Bronchial epithelial cell (primary cell): ENCODE measurements around the gene DCC. TPM values are rescaled to one million over a fixed set of nuclear protein-coding genes. Genes with fewer than 3 reads are reported as not detected.

ENCODE experiments used
- DNase-seq: peaks from one replicate; pipeline ENCODE4 v3.0.0-alpha.2; 2010; ENCODE audit warnings: low read depth
- FAIRE-seq: peaks from 2 replicates; lab custom pipeline; 2011; peaks lifted over from hg19 to GRCh38; lab: Jason Lieb, UNC
- H3K27me3 ChIP-seq: 2 replicates; pipeline ENCODE4 v1.5.1; 2011; ENCODE audit warnings: low read length; ENCODE audit not compliant: control insufficient read depth, insufficient read depth
- H3K36me3 ChIP-seq: 2 replicates; pipeline ENCODE4 v1.5.1; 2011; ENCODE audit warnings: low read length; ENCODE audit not compliant: control insufficient read depth, insufficient read depth
- H3K4me3 ChIP-seq: 2 replicates; pipeline ENCODE4 v1.5.1; 2011; ENCODE audit warnings: mild to moderate bottlenecking, low read depth, low read length, control low read depth
- total RNA-seq: library from RNA; depleted of rRNA; stranded (reverse); fragments of >200 nt; gene quantifications from 2 replicates; pipeline ENCODE4 v1.2.1, GENCODE V29; 2014
- TF ChIP-seq, protein P1 (sequence below): IDR thresholded peaks from 2 replicates; pipeline ENCODE4 v1.5.1; 2011; ENCODE audit warnings: mild to moderate bottlenecking, moderate library complexity, low read length, control low read depth, inconsistent platforms; ENCODE audit not compliant: insufficient read depth, severe bottlenecking

Gene DCC
- total RNA-seq, 1 donor from 2014 or later = not detected

DNA sequence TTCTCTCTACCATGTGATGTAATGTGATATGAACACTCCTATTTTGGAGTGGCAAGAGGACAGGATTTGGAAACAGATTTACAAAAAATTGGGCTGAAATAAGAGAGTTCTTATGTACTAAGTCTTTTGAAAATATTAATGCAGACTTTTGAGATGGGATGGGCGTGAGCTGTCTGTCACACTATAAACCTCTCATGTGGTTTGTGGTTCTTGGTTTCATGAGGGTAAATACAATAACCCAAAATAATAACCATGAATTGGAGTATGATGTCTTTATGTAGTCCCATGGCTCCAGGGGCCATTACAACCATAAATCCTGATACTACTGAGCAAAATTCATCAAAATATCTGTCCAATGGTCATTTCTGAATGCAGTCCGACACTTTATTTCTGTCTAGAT lies 1216.5 kb downstream of the DCC start:
- Histone ChIP-seq H3K36me3 (no peaks in the 10 kb centered on the region), H3K27me3 (no peaks in the 10 kb centered on the region), H3K4me3 (no peak overlapping the region)
- DNase-seq (no peak), FAIRE-seq (no peak)
- TF ChIP-seq, protein P1, sequence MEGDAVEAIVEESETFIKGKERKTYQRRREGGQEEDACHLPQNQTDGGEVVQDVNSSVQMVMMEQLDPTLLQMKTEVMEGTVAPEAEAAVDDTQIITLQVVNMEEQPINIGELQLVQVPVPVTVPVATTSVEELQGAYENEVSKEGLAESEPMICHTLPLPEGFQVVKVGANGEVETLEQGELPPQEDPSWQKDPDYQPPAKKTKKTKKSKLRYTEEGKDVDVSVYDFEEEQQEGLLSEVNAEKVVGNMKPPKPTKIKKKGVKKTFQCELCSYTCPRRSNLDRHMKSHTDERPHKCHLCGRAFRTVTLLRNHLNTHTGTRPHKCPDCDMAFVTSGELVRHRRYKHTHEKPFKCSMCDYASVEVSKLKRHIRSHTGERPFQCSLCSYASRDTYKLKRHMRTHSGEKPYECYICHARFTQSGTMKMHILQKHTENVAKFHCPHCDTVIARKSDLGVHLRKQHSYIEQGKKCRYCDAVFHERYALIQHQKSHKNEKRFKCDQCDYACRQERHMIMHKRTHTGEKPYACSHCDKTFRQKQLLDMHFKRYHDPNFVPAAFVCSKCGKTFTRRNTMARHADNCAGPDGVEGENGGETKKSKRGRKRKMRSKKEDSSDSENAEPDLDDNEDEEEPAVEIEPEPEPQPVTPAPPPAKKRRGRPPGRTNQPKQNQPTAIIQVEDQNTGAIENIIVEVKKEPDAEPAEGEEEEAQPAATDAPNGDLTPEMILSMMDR = no peak

DNA sequence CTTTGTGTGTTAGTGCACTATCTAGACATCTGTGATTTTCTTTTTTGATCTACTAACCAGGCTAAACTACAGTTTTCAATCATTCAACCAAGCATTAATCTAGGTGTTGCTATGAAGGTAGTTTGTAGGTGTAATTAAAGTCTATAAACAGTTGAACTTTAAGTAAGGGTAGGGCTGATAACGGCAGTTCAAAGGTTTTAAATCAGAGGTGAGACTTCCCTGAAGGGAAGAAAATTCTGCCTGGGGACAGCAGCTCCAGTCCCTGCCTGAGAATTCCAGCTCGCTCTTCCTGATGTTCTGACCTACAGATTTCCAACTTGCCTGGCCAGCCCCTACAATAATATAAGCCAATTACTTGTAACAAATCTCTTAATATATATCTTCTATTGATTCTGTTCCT lies 1220.5 kb downstream of the DCC start:
- H3K4me3 ChIP-seq = no peak overlapping the region
- no peak for DNase-seq
- no peaks in the 10 kb centered on the region for H3K36me3 ChIP-seq
- H3K27me3 ChIP-seq = no peaks in the 10 kb centered on the region
- TF ChIP-seq, protein P1 = no peak
- FAIRE-seq = no peak

DNA sequence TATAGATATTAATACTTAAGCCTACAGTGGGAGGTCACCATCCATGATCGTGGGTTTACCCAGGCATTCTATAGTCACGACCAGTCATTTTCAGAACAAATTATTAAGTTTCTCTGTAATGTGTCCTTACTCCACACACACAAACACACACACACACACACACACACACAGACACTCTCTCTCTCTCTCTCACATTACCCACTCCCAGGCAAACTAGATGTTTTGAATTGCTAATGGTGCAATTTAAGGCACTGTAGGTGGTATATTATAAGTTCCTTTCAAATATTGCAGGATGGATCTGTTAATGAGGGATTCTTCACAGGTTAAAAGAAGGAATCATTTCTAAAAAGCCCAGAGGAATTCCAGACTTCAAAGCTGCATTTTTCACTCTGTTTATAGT lies 1226.6 kb downstream of the DCC start:
- H3K27me3 ChIP-seq = no peaks in the 10 kb centered on the region
- TF ChIP-seq, protein P1 = no peak
- no peak overlapping the region for H3K4me3 ChIP-seq
- DNase-seq = no peak
- no peaks in the 10 kb centered on the region for H3K36me3 ChIP-seq
- no peak for FAIRE-seq

DNA sequence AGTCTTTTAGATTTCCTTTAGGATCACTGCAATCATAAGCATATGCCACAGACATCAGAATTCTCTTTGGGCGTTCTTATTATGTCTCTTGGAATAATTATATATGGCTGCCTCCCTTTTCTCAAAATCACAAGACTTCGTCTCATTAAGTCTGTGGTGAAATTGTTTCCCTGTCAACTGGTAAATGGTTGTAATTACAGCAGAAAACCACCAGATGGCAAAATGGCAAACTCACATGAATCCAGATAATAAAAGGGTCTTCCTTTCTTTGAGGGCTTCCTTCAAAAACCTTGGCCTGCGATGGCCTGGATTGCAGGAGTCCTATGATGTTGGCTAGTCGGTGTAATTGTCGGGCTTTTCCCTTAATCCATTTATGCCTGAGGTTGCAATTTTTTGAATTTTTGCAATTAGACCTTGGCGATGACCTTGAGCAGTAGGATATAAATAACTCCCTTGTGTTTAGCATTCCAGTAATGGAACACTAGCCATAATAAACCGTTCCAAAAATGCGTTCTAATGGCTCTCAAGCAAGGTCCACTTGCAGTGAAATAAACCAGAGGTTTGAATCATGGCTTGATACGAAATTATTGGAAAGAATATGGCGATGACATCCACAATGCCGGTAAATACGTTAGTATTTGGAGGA lies 1228.1 kb downstream of the DCC start:
- TF ChIP-seq, protein P1 = peak; percentile 50
- H3K27me3 ChIP-seq = no peaks in the 10 kb centered on the region
- H3K4me3 ChIP-seq = no peak overlapping the region
- DNase-seq (peak; percentile 38), FAIRE-seq (no peak)
- H3K36me3 ChIP-seq = no peaks in the 10 kb centered on the region
